Measurements from ENCODE around the gene MBD2. TPM values are rescaled to one million over a fixed set of nuclear protein-coding genes. Genes with fewer than 3 reads are reported as not detected.

MBD2 gene
- total and polyA plus RNA-seq, 7 donors = 16.0 to 44.7 (median 26.9) TPM

- ATAC-seq = no peak
Observed at GRCh38 chr18:54154231-54154630, 70.2 kb downstream of the MBD2 start.

GRCh38 chr18:54151376-54151775, 73.1 kb downstream of the MBD2 start:
- ATAC-seq = no peak

More at GRCh38 chr18:54154231-54154630, 70.2 kb downstream of the MBD2 start:
- Histone ChIP-seq H3K27ac (no peak overlapping the region), H3K4me3 (no peak overlapping the region), H3K27me3 (ENCODE audit: insufficient read depth in 3 of 3, low read length in 2 of 3) (no peaks in the 10 kb centered on the region), H3K9me3 (no peaks in the 10 kb centered on the region), H3K4me1 (no peaks in the 10 kb centered on the region), H3K36me3 (ENCODE audit: insufficient read depth in 1 of 2, low read depth in 1 of 2) (peaks cover 6 to 66% of the 10 kb centered on the region in 2 donors)
- WGBS, 3 donors = 79 to 83% (median 79%) methylated on average over 4 of the region's 4 CpGs
- intact Hi-C loops (cut with DNase I) = no loop called here
- DNase-seq = no peak
- TF ChIP-seq CTCF (IDR thresholded peaks at IDR 0.05) = no peak

GRCh38 chr18:54150226-54150625, 74.2 kb downstream of the MBD2 start:
- Histone ChIP-seq H3K4me1 (no peaks in the 10 kb centered on the region), H3K4me3 (no peak overlapping the region), H3K27ac (no peak overlapping the region), H3K36me3 (ENCODE audit: insufficient read depth in 1 of 2, low read depth in 1 of 2) (peaks cover 0 to 27% of the 10 kb centered on the region in 2 donors), H3K27me3 (ENCODE audit: insufficient read depth in 3 of 3, low read length in 2 of 3) (no peaks in the 10 kb centered on the region), H3K9me3 (no peaks in the 10 kb centered on the region)
- ATAC-seq = no peak
- intact Hi-C loops (cut with DNase I) = no loop called here
- TF ChIP-seq CTCF (IDR thresholded peaks at IDR 0.05) = no peak
- 92 to 95% (median 94%) methylated on average over 7 of the region's 7 CpGs for WGBS, 3 donors
- DNase-seq = no peak

More at GRCh38 chr18:54151376-54151775, 73.1 kb downstream of the MBD2 start:
- DNase-seq = no peak
- Histone ChIP-seq H3K4me1 (no peaks in the 10 kb centered on the region), H3K36me3 (ENCODE audit: insufficient read depth in 1 of 2, low read depth in 1 of 2) (peaks cover 0 to 39% of the 10 kb centered on the region in 2 donors), H3K4me3 (no peak overlapping the region), H3K27ac (no peak overlapping the region), H3K9me3 (no peaks in the 10 kb centered on the region), H3K27me3 (ENCODE audit: insufficient read depth in 3 of 3, low read length in 2 of 3) (no peaks in the 10 kb centered on the region)
- no peak for TF ChIP-seq CTCF (IDR thresholded peaks at IDR 0.05)
- 60 to 74% (median 61%) methylated on average over 3 of the region's 3 CpGs for WGBS, 3 donors
- intact Hi-C loops (cut with DNase I) = no loop called here

GRCh38 chr18:54149078-54149697, 75.3 kb downstream of the MBD2 start:
- H3K4me3 ChIP-seq = no peak overlapping the region
- no peaks in the 10 kb centered on the region for H3K27me3 ChIP-seq (ENCODE audit: insufficient read depth in 3 of 3, low read length in 2 of 3)
- peak in 1 of 2 donors; percentile 19 for DNase-seq
- no peaks in the 10 kb centered on the region for H3K9me3 ChIP-seq
- WGBS, 3 donors = 74 to 88% (median 79%) methylated on average over 3 of the region's 3 CpGs
- TF ChIP-seq CTCF (IDR thresholded peaks at IDR 0.05) = no peak
- H3K4me1 ChIP-seq = no peaks in the 10 kb centered on the region
- H3K36me3 ChIP-seq (ENCODE audit: insufficient read depth in 1 of 2, low read depth in 1 of 2) = peaks cover 0 to 17% of the 10 kb centered on the region in 2 donors
- no peak overlapping the region for H3K27ac ChIP-seq
- intact Hi-C loops (cut with DNase I) = no loop called here
- ATAC-seq = peak in 2 of 4 donors; percentile 45 to 69

- 90 to 96% (median 91%) methylated on average over 4 of the region's 4 CpGs for WGBS, 3 donors
- no peak overlapping the region for H3K27ac ChIP-seq
- ATAC-seq = no peak
Observed at GRCh38 chr18:54148678-54149077, 75.8 kb downstream of the MBD2 start.

More at GRCh38 chr18:54148678-54149077, 75.8 kb downstream of the MBD2 start:
- no peak for DNase-seq
- H3K27me3 ChIP-seq (ENCODE audit: insufficient read depth in 3 of 3, low read length in 2 of 3) = no peaks in the 10 kb centered on the region
- H3K36me3 ChIP-seq (ENCODE audit: insufficient read depth in 1 of 2, low read depth in 1 of 2) = peaks cover 0 to 12% of the 10 kb centered on the region in 2 donors
- H3K4me3 ChIP-seq = no peak overlapping the region
- no peak for TF ChIP-seq CTCF (IDR thresholded peaks at IDR 0.05)
- intact Hi-C loops (cut with DNase I) = no loop called here
- H3K9me3 ChIP-seq = peaks cover 2% of the 10 kb centered on the region
- no peaks in the 10 kb centered on the region for H3K4me1 ChIP-seq

Measured in psoas muscle (tissue), 8 donors.